Measurements from ENCODE around the gene CRHR1.

DNA sequence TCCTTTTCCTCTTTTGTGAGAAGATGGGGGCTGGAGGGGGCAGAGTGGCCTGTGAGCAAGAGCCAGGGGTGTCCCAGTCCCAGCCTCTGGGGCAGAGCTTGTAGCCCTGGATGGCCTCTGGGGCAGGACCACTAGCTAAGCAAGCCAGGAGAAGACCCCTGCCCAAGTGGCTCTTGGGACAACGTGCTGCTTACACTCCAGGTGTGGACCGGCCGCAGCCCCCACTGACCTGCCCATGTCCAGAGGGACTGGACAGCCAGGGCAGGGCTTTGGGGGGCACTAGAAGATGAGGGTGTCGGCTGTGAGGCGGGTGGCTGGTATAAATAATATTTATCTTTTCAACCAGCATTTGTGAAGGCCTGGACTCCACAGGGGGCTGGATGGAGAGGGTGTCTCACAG lies 51.4 kb downstream of the CRHR1 start:
- TF ChIP-seq CTCF (optimal IDR thresholded peaks at IDR 0.05 in 1 of 3, IDR thresholded peaks at IDR 0.05 in 1 of 3, conservative IDR thresholded peaks at IDR 0.05 in 1 of 3; ENCODE audit: extremely low read depth in 1 of 3, insufficient read depth in 2 of 3, low read length in 3 of 3) (no peak), EZH2 (IDR thresholded peaks at IDR 0.05; ENCODE audit: low read length) (no peak)

Measured in keratinocyte (primary cell).